ENCODE results near the gene PAX9.

DNA sequence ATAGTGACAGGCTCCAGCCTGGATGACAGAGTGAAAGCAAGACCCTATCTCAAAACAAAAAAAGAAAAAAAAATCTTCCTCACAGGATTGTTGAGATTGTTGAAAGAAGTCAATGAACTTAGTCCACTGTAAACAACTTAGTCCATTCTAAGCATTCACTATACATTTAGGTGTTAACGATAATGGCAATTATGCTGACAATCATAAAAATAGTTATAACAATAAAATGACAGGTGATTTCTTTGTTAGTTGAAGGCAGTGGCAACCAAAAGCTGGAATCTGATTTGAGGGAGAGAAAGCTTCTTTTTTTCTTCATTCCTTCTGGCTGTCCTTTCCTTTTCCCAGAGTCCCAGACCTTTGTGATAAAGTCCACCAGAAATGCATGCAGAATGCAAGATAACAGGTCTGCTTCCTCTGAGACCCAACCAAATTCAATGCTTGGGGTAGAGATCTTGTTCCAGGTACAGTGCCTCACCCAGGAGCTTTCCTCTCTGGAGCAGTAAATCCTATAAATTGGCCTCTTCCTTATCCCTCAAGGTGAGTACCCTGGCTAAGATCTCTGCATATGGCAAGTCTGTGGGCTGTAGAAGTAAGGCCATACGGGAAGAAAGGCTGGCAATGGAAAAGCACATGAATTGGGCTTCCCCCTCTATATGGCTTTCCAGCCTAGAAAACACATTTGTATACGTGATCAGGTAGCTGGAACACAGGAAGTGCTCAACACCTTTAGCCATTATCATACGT lies 52.5 kb downstream of the PAX9 start:
- no peak for TF ChIP-seq POLR2A (IDR thresholded peaks at IDR 0.05)
- TF ChIP-seq, protein P1, sequence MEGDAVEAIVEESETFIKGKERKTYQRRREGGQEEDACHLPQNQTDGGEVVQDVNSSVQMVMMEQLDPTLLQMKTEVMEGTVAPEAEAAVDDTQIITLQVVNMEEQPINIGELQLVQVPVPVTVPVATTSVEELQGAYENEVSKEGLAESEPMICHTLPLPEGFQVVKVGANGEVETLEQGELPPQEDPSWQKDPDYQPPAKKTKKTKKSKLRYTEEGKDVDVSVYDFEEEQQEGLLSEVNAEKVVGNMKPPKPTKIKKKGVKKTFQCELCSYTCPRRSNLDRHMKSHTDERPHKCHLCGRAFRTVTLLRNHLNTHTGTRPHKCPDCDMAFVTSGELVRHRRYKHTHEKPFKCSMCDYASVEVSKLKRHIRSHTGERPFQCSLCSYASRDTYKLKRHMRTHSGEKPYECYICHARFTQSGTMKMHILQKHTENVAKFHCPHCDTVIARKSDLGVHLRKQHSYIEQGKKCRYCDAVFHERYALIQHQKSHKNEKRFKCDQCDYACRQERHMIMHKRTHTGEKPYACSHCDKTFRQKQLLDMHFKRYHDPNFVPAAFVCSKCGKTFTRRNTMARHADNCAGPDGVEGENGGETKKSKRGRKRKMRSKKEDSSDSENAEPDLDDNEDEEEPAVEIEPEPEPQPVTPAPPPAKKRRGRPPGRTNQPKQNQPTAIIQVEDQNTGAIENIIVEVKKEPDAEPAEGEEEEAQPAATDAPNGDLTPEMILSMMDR (IDR thresholded peaks at IDR 0.05) = no peak
